DOHH2 (cell line): ENCODE results near the gene B3GNT8.

ENCODE experiments used
- CTCF ChIP-seq: fragments of 200-600 bp; sonication (generic); IDR thresholded peaks from one replicate; pipeline ENCODE4 v1.5.1; 2014; ENCODE audit warnings: antibody characterized with exemption, mild to moderate bottlenecking, low read depth, low read length; ENCODE audit not compliant: poor library complexity, severe bottlenecking
- EZH2phosphoT487 ChIP-seq: fragments of 200-600 bp; sonication (generic); IDR thresholded peaks from 2 replicates; pipeline ENCODE4 v1.6.1; 2017; ENCODE audit warnings: borderline replicate concordance, mild to moderate bottlenecking, antibody characterized with exemption, low read length, moderate library complexity, mixed read lengths

- no peak for TF ChIP-seq CTCF
- TF ChIP-seq EZH2phosphoT487: no peak
Measured at GRCh38 chr19:41409288-41409687, 17.9 kb downstream of the B3GNT8 start.
